H1 (cell line): Measurements from ENCODE around the gene FHL2.

Experiments
- ASH2L ChIP-seq: fragments of 200-600, 300-600 bp; sonication (generic); IDR thresholded peaks from one replicate; pipeline ENCODE4 v1.7.1; 2017; ENCODE audit warnings: low read length
- CTCF ChIP-seq, 3 experiments: IDR thresholded peaks; 1 replicate in 2 of 3; 2 replicates in 1 of 3; pipeline versions ENCODE4 v1.5.1 to v1.6.1; 2011; ENCODE audit warnings: low read length in 3 of 3, mild to moderate bottlenecking in 3 of 3, inconsistent platforms in 2 of 3, low read depth in 1 of 3, moderate library complexity in 1 of 3; ENCODE audit not compliant: insufficient read depth in 1 of 3; ENCODE audit errors: control extremely low read depth in 1 of 3
- EP300 ChIP-seq, 2 experiments: IDR thresholded peaks; 1 replicate in 1 of 2; 2 replicates in 1 of 2; pipeline ENCODE4 v1.6.1; 2011 to 2012; ENCODE audit warnings: low read depth in 2 of 2, low read length in 2 of 2, mild to moderate bottlenecking in 2 of 2, borderline replicate concordance in 1 of 2, inconsistent platforms in 1 of 2, moderate library complexity in 1 of 2
- HDAC6 ChIP-seq: IDR thresholded peaks from one replicate; pipeline ENCODE4 v1.7.1; 2012; ENCODE audit warnings: low read depth, mild to moderate bottlenecking, inconsistent platforms, low read length, moderate library complexity
- JUN ChIP-seq: IDR thresholded peaks from 2 replicates; pipeline ENCODE4 v1.6.1; 2011; ENCODE audit warnings: low read depth, mild to moderate bottlenecking, improper control_type of control experiment, low read length
- JUND ChIP-seq: IDR thresholded peaks from 2 replicates; pipeline ENCODE4 v1.6.1; 2011; ENCODE audit warnings: mild to moderate bottlenecking, improper control_type of control experiment, low read length
- KDM1A ChIP-seq: fragments of 200-600, 300-600 bp; sonication (generic); IDR thresholded peaks from 2 replicates; pipeline ENCODE4 v1.7.1; 2016; ENCODE audit warnings: mild to moderate bottlenecking, low read length, borderline replicate concordance
- PHF8 ChIP-seq: fragments of 200-600 bp; sonication (generic); conservative IDR thresholded peaks from 2 replicates; pipeline ENCODE4 v1.7.1; 2012; ENCODE audit warnings: low read depth, mild to moderate bottlenecking, inconsistent platforms, low read length, moderate library complexity
- RAD21 ChIP-seq, 2 experiments: IDR thresholded peaks in 1 of 2; conservative IDR thresholded peaks in 1 of 2; 2 replicates each; pipeline ENCODE4 v1.6.1; 2011; ENCODE audit warnings: low read depth in 2 of 2, low read length in 2 of 2, improper control_type of control experiment in 1 of 2, inconsistent platforms in 1 of 2, mild to moderate bottlenecking in 1 of 2, moderate library complexity in 1 of 2
- SRF ChIP-seq: IDR thresholded peaks from 2 replicates; pipeline ENCODE4 v1.6.1; 2011; ENCODE audit warnings: mild to moderate bottlenecking, low read depth, low read length, moderate library complexity
- ZNF274 ChIP-seq: IDR thresholded peaks from 2 replicates; pipeline ENCODE4 v1.7.0; 2012; ENCODE audit warnings: low read length, borderline replicate concordance; ENCODE audit errors: extremely low read depth

GRCh38 chr2:105323111-105323510 lies 75.7 kb downstream of the FHL2 start:
- no peak for TF ChIP-seq JUN
- TF ChIP-seq HDAC6, result no peak
- TF ChIP-seq EP300 (IDR thresholded peaks at IDR 0.05; ENCODE audit: borderline replicate concordance in 1 of 2, low read depth in 2 of 2, low read length in 2 of 2), result no peak
- no peak for TF ChIP-seq ZNF274
- TF ChIP-seq CTCF (IDR thresholded peaks at IDR 0.05; ENCODE audit: control extremely low read depth in 1 of 3, insufficient read depth in 1 of 3, low read depth in 1 of 3, low read length in 3 of 3), result no peak
- no peak for TF ChIP-seq SRF
- TF ChIP-seq ASH2L, result no peak
- TF ChIP-seq RAD21 (IDR thresholded peaks at IDR 0.05 in 1 of 2, conservative IDR thresholded peaks at IDR 0.05 in 1 of 2; ENCODE audit: low read depth in 2 of 2, low read length in 2 of 2), result no peak
- no peak for TF ChIP-seq KDM1A
- no peak for TF ChIP-seq JUND
- no peak for TF ChIP-seq PHF8
